Heart right ventricle (tissue), 16 donors: Measurements from ENCODE around the gene EIPR1. TPM values are rescaled to one million over a fixed set of nuclear protein-coding genes. Genes with fewer than 3 reads are reported as not detected.

Experiments used
- ATAC-seq, 8 donors: fragments of 200-7000 bp; cut with Tn5 transposase; one replicate each; pipeline ENCODE4 v1.9.1; 2020; ENCODE audit warnings: mild to moderate bottlenecking in 8 of 8, moderate library complexity in 8 of 8, moderate number of reproducible peaks in 1 of 8
- DNase-seq, 2 donors: peaks; one replicate each; pipeline ENCODE4 v3.0.0-alpha.2; 2020
- H3K27ac ChIP-seq, 10 donors: fragments of 200-600 bp; sonication (generic) in 2 of 10; one replicate each; pipeline versions ENCODE4 v1.5.0 to v1.8.0; 2020 to 2022; ENCODE audit warnings: mild to moderate bottlenecking in 3 of 10
- H3K27me3 ChIP-seq, 7 donors: fragments of 200-600 bp; one replicate each; pipeline ENCODE4 v1.8.0; 2021 to 2022; ENCODE audit warnings: mild to moderate bottlenecking in 2 of 7
- H3K36me3 ChIP-seq, 9 donors: fragments of 200-600 bp; sonication (generic) in 1 of 9; one replicate each; pipeline versions ENCODE4 v1.5.0 to v1.8.0; 2020 to 2022; ENCODE audit warnings: mild to moderate bottlenecking in 2 of 9
- H3K4me1 ChIP-seq, 9 donors: fragments of 200-600 bp; sonication (generic) in 1 of 9; one replicate each; pipeline versions ENCODE4 v1.5.0 to v1.8.0; 2020 to 2022; ENCODE audit warnings: mild to moderate bottlenecking in 4 of 9
- H3K4me3 ChIP-seq, 10 donors: fragments of 200-600 bp; sonication (generic) in 2 of 10; one replicate each; pipeline versions ENCODE4 v1.5.0 to v1.8.0; 2020 to 2022; ENCODE audit warnings: mild to moderate bottlenecking in 7 of 10, moderate library complexity in 2 of 10
- H3K9me3 ChIP-seq, 11 donors: fragments of 200-600 bp in 10 of 11; sonication (generic) in 2 of 11; one replicate each; pipeline versions ENCODE4 v1.5.0 to v1.8.0; 2013 to 2022; ENCODE audit warnings: mild to moderate bottlenecking in 2 of 11, control low read depth in 1 of 11, moderate library complexity in 1 of 11
- CTCF ChIP-seq, 9 donors: fragments of 200-600 bp; sonication (generic) in 2 of 9; IDR thresholded peaks; one replicate each; pipeline versions ENCODE4 v1.5.0 to v1.8.0; 2021 to 2022; ENCODE audit warnings: antibody characterized with exemption in 9 of 9, mild to moderate bottlenecking in 5 of 9, moderate library complexity in 1 of 9
- WGBS, 2 donors: extraction: QIAGEN DNeasy Blood & Tissue Kit; methylation state at CpG; one replicate each; pipeline ENCODE4 v1.1.7; 2013; ENCODE audit warnings: inconsistent platforms in 1 of 2; 5-methylcytosine and 5-hydroxymethylcytosine counted together
- intact Hi-C, 10 donors: fragments of 100-400 bp; cut with DNase I; formaldehyde crosslinking; loops; one replicate each; pipeline versions ENCODE4 v1.11.1 to v1.14.2; 2022
- polyA plus RNA-seq, 2 donors: library from polyadenylated mRNA; stranded (reverse); fragments of 200-250 nt; gene quantifications; one replicate each; pipeline ENCODE4 v1.2.3, GENCODE V29; 2013
- total RNA-seq, 10 donors: library from RNA; stranded (reverse); fragmentation: NEBNext Ultra II Directional in 3 of 10; extraction: Animal tissue kit (Norgen Biotek cat#: 25700) in 3 of 10; gene quantifications; one replicate each; pipeline versions ENCODE4 v1.2.1 to v1.2.4, GENCODE V29; 2021 to 2023
- donor health status: Arrhythmogenic right ventricular cardiomyopathy.
- donor health status: ischemic (EF 13 %, LVEDD 7.1; RV severe dilation, severe dysfunction).
- donor health status: healthy with polysubstance abuse.
- donor health status: DM: no; HTN: yes; CAD: no.
- donor health status: DM: no; HTN: no; CAD: no.
- donor health status: ischemic (EF 25% LVEDD 6.9; RV normal size, moderate dysfunction).
- donor health status: ischemic (EF 25% LVEDD 5.7; RV mildly dilated, moderate dysfunction).
- donor health status: healthy.
- donor health status: DM: yes; HTN: yes; CAD: no.
- donor health status: Ischemic cardiomyopathy.
- donor health status: ischemic (EF 35%, LVEDD 5.7; RV mildly dilated, moderate dysfunction).
- donor health status: nonischemic (EF 11% LVEDD 7.7; RV severe dilation, severe dysfunction).
- donor health status: DM: yes; HTN: yes; CAD: no.
- donor health status: PGD.
- donor health status: ischemic (EF 29% LVEDD 5.4; RV normal size, mild dysfunction).
- donor health status: nonischemic (EF 23%, LVEDD 6.1; RV moderate dilation, normal function).

EIPR1 gene
- total and polyA plus RNA-seq, 12 donors = 6.8 to 22.3 (median 12.0) TPM

- 62 to 67% methylated on average over 20 of the region's 20 CpGs for WGBS, 2 donors
- intact Hi-C loops = no loop called here
- H3K9me3 ChIP-seq = peaks cover 0 to 12% (median 2%) of the 10 kb centered on the region in 11 donors
- DNase-seq (no peak), ATAC-seq (no peak)
- TF ChIP-seq CTCF (IDR thresholded peaks at IDR 0.05) = no peak
- peaks cover 0 to 13% (median 0%) of the 10 kb centered on the region in 9 donors for H3K36me3 ChIP-seq
- H3K27me3 ChIP-seq = no peaks in the 10 kb centered on the region
- H3K4me1 ChIP-seq = no peaks in the 10 kb centered on the region
- H3K27ac ChIP-seq = no peak overlapping the region
- no peak overlapping the region for H3K4me3 ChIP-seq
Observed at GRCh38 chr2:3169106-3169870, 208.3 kb downstream of the EIPR1 start.

DNA sequence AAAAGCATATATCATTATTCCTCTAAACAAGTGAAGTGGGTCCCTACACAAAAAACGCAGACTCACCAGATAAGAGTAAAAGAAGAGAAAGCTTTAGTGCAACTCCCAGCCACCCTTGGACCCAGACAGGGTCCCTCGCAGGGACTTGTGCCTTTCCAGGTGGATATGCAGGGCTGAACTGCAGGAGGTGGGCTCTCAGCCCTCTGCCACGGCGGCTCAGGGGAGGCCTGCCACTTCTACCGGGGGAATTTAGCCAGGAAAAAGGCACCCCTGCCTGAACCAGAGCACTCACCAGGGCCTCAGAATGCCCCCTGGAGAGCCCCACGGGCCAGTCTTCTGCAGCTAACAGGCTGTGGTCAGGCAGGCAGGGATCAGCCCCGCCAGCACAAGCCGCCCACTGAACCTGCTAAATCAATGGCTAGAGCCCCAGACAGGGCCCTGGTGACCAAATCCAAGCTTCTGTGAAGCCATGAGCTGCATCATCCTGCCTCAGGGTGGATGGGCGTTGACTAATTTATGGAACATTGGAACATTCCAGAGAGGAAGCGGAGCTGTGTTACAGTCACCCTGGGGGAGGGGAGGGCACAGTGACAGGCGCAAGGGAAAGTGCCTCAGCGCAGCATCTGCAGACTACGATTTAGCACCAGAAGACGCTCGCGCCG is 209.3 kb downstream of the EIPR1 start:
- WGBS, 2 donors = 66 to 71% methylated on average over 17 of the region's 17 CpGs
- H3K27ac ChIP-seq = no peak overlapping the region
- no peaks in the 10 kb centered on the region for H3K4me1 ChIP-seq
- DNase-seq (no peak), ATAC-seq (no peak)
- intact Hi-C loops = no loop called here
- no peak for TF ChIP-seq CTCF (IDR thresholded peaks at IDR 0.05)
- H3K9me3 ChIP-seq = peaks cover 0 to 22% (median 10%) of the 10 kb centered on the region in 11 donors
- no peak overlapping the region for H3K4me3 ChIP-seq
- peaks cover 0 to 11% (median 0%) of the 10 kb centered on the region in 9 donors for H3K36me3 ChIP-seq
- no peaks in the 10 kb centered on the region for H3K27me3 ChIP-seq

- 97 to 99% methylated on average over 2 of the region's 2 CpGs for WGBS, 2 donors
- intact Hi-C loops = no loop called here
- Histone ChIP-seq H3K36me3 (no peaks in the 10 kb centered on the region), H3K9me3 (peaks cover 0 to 40% (median 17%) of the 10 kb centered on the region in 11 donors), H3K27me3 (no peaks in the 10 kb centered on the region), H3K27ac (no peak overlapping the region), H3K4me3 (no peak overlapping the region), H3K4me1 (no peaks in the 10 kb centered on the region)
- TF ChIP-seq CTCF (IDR thresholded peaks at IDR 0.05) = no peak
- ATAC-seq = no peak
- no peak for DNase-seq
Observed at GRCh38 chr2:3163401-3163800, 214.2 kb downstream of the EIPR1 start.

DNA sequence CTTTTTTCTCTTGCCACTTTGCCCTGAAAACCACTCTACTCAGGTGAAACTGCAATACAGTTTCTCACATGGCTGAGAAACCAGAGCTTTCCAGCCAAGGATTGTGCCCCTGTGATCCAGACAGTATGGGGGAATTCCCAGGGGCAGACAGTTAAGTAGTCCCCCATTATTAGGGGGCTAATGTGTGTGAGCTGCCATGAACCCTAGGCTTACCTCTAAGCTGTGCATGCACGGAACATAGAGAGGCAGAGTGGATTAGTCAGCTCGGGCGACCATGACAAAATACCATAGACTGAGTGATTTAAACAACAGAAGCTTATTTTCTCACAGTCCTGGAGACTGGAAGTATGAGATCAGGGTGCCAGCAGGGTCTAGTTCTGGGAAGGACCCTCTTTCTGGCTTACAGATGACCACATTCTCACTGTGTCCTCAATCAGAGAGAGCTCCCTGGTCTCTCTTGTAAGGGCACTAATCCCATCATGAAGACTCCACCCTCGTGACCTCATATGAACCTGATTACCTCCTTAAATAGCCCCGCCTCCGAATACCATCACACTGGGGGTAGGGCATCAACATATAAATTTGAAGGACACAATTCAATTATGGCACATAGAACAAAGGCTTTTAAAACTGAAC is 215.1 kb downstream of the EIPR1 start:
- Histone ChIP-seq H3K36me3 (no peaks in the 10 kb centered on the region), H3K27ac (no peak overlapping the region), H3K27me3 (no peaks in the 10 kb centered on the region), H3K4me1 (no peaks in the 10 kb centered on the region), H3K4me3 (no peak overlapping the region), H3K9me3 (peaks cover 0 to 40% (median 17%) of the 10 kb centered on the region in 11 donors)
- WGBS, 2 donors = 89 to 97% methylated on average over 6 of the region's 6 CpGs
- TF ChIP-seq CTCF (IDR thresholded peaks at IDR 0.05) = no peak
- ATAC-seq = no peak
- intact Hi-C loops = no loop called here
- DNase-seq = no peak
